ENCODE data around the gene HNRNPUL2. TPM values are rescaled to one million over a fixed set of nuclear protein-coding genes. Genes with fewer than 3 reads are reported as not detected.

Gene HNRNPUL2
- total and polyA plus RNA-seq, 9 of the 15 experiments (the other 6 are each of a cell fraction or from before 2014, with no cell fraction given), result 0.89 to 44.3 (median 15.2) TPM

DNA sequence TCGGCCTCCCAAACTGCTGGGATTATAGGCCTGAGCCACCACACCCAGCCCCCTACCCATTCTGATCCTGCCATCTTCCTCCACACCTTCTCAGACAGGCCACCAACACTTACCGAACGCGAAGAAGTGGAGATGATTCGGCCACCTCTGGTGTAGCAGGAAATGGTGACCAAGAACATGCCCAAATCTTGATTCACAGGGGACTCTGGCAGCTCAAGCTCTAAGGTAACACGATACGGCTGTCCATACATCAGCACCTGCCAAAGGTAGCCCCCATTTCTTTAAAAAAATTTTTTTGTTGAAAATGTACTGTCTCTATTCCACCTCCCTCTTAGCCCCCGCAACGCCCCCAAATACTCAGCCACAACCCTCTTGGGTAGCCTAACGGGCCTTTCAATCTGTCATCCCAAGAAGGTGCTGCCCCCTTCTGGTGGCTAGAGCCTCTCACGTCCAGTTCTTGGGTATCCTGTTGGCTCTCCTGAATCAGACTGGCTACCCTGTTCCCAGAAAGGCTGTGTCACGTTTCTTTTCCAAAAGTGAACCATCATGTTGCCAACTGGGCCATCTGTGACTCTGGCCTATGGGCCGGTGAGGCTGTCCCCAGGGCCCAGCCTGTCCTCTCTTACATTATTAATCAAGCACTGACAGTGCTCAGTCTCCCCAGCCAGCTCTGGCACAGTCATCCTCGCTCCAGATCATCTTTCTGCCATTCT lies 32.6 kb downstream of the HNRNPUL2 start (continued):
- TF ChIP-seq, protein P1, sequence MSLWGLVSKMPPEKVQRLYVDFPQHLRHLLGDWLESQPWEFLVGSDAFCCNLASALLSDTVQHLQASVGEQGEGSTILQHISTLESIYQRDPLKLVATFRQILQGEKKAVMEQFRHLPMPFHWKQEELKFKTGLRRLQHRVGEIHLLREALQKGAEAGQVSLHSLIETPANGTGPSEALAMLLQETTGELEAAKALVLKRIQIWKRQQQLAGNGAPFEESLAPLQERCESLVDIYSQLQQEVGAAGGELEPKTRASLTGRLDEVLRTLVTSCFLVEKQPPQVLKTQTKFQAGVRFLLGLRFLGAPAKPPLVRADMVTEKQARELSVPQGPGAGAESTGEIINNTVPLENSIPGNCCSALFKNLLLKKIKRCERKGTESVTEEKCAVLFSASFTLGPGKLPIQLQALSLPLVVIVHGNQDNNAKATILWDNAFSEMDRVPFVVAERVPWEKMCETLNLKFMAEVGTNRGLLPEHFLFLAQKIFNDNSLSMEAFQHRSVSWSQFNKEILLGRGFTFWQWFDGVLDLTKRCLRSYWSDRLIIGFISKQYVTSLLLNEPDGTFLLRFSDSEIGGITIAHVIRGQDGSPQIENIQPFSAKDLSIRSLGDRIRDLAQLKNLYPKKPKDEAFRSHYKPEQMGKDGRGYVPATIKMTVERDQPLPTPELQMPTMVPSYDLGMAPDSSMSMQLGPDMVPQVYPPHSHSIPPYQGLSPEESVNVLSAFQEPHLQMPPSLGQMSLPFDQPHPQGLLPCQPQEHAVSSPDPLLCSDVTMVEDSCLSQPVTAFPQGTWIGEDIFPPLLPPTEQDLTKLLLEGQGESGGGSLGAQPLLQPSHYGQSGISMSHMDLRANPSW (CRISPR knock-in tag; IDR thresholded peaks at IDR 0.05), result 0 out of 2 replicates have a peak, but pooled peaks have one; percentile 33
- TF ChIP-seq ZKSCAN8 (CRISPR knock-in tag; IDR thresholded peaks at IDR 0.05) (no peak), ZNF347 (CRISPR knock-in tag; IDR thresholded peaks at IDR 0.05; ENCODE audit: low read depth) (no peak), ZKSCAN3 (CRISPR knock-in tag; IDR thresholded peaks at IDR 0.05) (no peak), MYC (IDR thresholded peaks at IDR 0.05; ENCODE audit: low read depth, low read length) (no peak), MYC (CRISPR knock-in tag; IDR thresholded peaks at IDR 0.05; ENCODE audit: borderline replicate concordance, low read depth) (no peak), ESRRB (CRISPR knock-in tag; IDR thresholded peaks at IDR 0.05; ENCODE audit: borderline replicate concordance) (no peak), PHB2 (IDR thresholded peaks at IDR 0.05; ENCODE audit: low read depth) (no peak), RFX7 (CRISPR knock-in tag; IDR thresholded peaks at IDR 0.05) (no peak), TAF15 (IDR thresholded peaks at IDR 0.05; ENCODE audit: low read depth, low read length) (no peak)
- TF ChIP-seq, protein P2, sequence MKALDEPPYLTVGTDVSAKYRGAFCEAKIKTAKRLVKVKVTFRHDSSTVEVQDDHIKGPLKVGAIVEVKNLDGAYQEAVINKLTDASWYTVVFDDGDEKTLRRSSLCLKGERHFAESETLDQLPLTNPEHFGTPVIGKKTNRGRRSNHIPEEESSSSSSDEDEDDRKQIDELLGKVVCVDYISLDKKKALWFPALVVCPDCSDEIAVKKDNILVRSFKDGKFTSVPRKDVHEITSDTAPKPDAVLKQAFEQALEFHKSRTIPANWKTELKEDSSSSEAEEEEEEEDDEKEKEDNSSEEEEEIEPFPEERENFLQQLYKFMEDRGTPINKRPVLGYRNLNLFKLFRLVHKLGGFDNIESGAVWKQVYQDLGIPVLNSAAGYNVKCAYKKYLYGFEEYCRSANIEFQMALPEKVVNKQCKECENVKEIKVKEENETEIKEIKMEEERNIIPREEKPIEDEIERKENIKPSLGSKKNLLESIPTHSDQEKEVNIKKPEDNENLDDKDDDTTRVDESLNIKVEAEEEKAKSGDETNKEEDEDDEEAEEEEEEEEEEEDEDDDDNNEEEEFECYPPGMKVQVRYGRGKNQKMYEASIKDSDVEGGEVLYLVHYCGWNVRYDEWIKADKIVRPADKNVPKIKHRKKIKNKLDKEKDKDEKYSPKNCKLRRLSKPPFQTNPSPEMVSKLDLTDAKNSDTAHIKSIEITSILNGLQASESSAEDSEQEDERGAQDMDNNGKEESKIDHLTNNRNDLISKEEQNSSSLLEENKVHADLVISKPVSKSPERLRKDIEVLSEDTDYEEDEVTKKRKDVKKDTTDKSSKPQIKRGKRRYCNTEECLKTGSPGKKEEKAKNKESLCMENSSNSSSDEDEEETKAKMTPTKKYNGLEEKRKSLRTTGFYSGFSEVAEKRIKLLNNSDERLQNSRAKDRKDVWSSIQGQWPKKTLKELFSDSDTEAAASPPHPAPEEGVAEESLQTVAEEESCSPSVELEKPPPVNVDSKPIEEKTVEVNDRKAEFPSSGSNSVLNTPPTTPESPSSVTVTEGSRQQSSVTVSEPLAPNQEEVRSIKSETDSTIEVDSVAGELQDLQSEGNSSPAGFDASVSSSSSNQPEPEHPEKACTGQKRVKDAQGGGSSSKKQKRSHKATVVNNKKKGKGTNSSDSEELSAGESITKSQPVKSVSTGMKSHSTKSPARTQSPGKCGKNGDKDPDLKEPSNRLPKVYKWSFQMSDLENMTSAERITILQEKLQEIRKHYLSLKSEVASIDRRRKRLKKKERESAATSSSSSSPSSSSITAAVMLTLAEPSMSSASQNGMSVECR (CRISPR knock-in tag; IDR thresholded peaks at IDR 0.05), result no peak
- TF ChIP-seq, protein P3, sequence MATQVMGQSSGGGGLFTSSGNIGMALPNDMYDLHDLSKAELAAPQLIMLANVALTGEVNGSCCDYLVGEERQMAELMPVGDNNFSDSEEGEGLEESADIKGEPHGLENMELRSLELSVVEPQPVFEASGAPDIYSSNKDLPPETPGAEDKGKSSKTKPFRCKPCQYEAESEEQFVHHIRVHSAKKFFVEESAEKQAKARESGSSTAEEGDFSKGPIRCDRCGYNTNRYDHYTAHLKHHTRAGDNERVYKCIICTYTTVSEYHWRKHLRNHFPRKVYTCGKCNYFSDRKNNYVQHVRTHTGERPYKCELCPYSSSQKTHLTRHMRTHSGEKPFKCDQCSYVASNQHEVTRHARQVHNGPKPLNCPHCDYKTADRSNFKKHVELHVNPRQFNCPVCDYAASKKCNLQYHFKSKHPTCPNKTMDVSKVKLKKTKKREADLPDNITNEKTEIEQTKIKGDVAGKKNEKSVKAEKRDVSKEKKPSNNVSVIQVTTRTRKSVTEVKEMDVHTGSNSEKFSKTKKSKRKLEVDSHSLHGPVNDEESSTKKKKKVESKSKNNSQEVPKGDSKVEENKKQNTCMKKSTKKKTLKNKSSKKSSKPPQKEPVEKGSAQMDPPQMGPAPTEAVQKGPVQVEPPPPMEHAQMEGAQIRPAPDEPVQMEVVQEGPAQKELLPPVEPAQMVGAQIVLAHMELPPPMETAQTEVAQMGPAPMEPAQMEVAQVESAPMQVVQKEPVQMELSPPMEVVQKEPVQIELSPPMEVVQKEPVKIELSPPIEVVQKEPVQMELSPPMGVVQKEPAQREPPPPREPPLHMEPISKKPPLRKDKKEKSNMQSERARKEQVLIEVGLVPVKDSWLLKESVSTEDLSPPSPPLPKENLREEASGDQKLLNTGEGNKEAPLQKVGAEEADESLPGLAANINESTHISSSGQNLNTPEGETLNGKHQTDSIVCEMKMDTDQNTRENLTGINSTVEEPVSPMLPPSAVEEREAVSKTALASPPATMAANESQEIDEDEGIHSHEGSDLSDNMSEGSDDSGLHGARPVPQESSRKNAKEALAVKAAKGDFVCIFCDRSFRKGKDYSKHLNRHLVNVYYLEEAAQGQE (IDR thresholded peaks at IDR 0.05; ENCODE audit: borderline replicate concordance), result peak; percentile 79
- TF ChIP-seq, protein P3 (CRISPR knock-in tag; IDR thresholded peaks at IDR 0.05; ENCODE audit: low read depth), result no peak
